Inflammatory macrophage (primary cell): ENCODE measurements around the gene NOTCH1.

Experiments
- DNase-seq, 2 donors: peaks; one replicate each; pipeline ENCODE4 v3.0.0-alpha.2; 2020 to 2022

Gene NOTCH1

GRCh38 chr9:136462664-136463063 lies 83.2 kb downstream of the NOTCH1 start:
- DNase-seq, result no peak

GRCh38 chr9:136460772-136461325 lies 85.0 kb downstream of the NOTCH1 start:
- no peak for DNase-seq

- no peak for DNase-seq
Observed at GRCh38 chr9:136459425-136459824, 86.4 kb downstream of the NOTCH1 start.

GRCh38 chr9:136457326-136457725 lies 88.5 kb downstream of the NOTCH1 start:
- no peak for DNase-seq

GRCh38 chr9:136456258-136456657 lies 89.6 kb downstream of the NOTCH1 start:
- no peak for DNase-seq

- no peak for DNase-seq
Observed at GRCh38 chr9:136455043-136456002, 90.5 kb downstream of the NOTCH1 start.

GRCh38 chr9:136454026-136454796 lies 91.6 kb downstream of the NOTCH1 start:
- DNase-seq, result no peak

- no peak for DNase-seq
Observed at GRCh38 chr9:136453326-136453725, 92.5 kb downstream of the NOTCH1 start.

- DNase-seq, result no peak
Observed at GRCh38 chr9:136451221-136451877, 94.5 kb downstream of the NOTCH1 start.

GRCh38 chr9:136448655-136449054 lies 97.2 kb downstream of the NOTCH1 start:
- DNase-seq, result no peak

- no peak for DNase-seq
Observed at GRCh38 chr9:136447173-136447778, 98.6 kb downstream of the NOTCH1 start.

GRCh38 chr9:136445799-136446198 lies 100.0 kb downstream of the NOTCH1 start:
- DNase-seq, result no peak
